HG03571 (cell line): ENCODE results near the gene PAQR5.
"Not testable (repeated sequence)": the region's sequence is repeated elsewhere in the genome, so short reads cannot be mapped to it uniquely, and the experiment has no call there.

Source experiments
- ATAC-seq: cut with Tn5 transposase; IDR thresholded peaks from one replicate; pipeline ENCODE4 v1.9.1; 2021; ENCODE audit not compliant: unreplicated experiment

PAQR5 gene

GRCh38 chr15:69314736-69315135 lies 16.0 kb downstream of the PAQR5 start:
- no peak for ATAC-seq

DNA sequence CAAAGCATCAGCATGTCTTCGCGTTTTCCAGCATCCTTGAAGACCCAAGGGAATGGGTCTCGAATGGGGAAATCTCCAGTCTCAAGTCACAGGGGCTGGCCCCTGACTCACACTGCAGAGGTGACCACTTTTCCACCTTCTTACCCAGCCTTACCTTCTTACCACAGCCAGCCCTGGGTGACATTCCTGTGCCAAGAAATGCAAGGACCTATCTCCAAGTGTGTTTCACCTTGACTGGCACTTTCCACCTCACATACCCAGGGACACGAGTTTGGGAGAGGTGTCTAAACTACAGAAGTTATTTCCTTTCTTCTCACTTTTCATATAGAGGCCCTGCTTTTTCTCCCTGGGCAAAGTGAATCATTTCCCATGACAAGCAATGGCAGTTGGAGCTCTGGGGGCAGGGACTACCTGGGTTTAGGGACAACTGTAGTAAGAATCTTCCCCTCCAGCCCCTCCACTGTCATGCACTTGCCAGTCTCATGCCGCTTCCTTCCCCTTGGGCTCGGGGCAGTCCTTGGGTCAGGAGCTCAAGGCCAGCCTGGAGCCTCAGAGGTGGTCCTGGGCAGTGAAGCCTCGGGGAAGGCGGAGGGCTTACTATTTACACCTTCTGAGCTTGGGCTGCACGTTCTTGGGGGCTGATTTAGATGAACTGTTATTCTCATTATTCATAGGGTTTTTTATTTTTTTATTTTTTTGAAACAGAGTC lies 16.8 kb downstream of the PAQR5 start:
- ATAC-seq, result no peak

DNA sequence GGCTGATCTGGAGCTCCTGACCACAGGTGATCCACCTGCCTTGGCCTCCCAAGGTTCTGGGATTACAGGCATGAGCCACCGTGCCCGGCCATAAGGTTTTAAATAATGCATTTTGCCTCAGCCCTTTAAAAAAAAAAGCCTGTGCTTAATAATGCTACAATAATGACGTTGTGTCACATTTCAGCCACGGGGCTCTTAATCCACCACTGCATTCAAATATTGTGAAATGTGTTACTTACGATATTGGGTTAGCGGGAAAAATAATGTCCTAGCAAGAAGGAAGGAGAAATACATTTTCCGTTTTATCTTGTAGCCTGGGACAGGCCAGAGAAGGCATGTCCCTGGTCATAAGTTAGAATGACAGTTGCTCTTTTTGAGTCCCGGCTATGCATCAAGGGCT lies 17.6 kb downstream of the PAQR5 start:
- no peak for ATAC-seq

DNA sequence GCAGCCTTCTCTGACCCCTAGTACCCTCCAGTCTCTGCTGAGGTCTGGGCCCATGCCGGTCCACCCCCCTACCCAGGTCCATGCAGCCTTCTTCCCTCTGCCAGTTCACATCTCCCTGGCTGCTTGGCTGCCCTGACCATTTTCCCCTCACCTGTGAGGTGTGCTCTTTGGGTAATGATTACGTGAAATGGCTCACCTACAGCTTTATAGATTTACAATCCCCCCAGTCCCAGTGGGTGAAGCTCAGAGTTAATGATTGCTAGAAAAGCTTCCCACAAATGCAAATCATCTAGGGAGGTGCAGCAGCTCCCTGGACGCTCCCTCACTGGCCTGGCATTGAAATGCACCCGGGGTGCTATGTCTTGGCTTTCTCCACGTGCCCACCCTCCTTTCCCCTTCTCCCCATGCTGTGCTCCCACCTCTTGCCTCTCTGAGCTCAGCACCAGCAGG lies 18.7 kb downstream of the PAQR5 start:
- no peak for ATAC-seq

DNA sequence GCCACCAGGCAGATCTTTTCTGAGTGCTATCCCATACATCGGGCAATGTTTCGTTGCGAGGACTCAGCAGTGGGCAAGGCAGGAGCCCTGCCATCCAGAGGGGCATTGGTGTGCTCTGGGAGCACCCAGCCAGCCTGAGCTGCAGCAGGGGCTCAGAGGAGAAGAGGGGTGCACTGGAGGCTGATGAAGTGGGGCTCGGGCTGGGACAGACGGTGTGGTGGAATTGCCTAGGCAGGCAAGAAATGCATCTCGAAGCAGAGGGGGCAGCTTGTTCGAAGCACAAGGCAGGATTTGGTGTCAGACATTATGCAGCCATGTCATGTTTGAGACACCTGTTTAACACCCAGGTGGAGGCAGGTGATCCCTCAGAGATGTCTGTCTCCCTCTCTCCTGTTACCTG lies 19.3 kb downstream of the PAQR5 start:
- no peak for ATAC-seq

DNA sequence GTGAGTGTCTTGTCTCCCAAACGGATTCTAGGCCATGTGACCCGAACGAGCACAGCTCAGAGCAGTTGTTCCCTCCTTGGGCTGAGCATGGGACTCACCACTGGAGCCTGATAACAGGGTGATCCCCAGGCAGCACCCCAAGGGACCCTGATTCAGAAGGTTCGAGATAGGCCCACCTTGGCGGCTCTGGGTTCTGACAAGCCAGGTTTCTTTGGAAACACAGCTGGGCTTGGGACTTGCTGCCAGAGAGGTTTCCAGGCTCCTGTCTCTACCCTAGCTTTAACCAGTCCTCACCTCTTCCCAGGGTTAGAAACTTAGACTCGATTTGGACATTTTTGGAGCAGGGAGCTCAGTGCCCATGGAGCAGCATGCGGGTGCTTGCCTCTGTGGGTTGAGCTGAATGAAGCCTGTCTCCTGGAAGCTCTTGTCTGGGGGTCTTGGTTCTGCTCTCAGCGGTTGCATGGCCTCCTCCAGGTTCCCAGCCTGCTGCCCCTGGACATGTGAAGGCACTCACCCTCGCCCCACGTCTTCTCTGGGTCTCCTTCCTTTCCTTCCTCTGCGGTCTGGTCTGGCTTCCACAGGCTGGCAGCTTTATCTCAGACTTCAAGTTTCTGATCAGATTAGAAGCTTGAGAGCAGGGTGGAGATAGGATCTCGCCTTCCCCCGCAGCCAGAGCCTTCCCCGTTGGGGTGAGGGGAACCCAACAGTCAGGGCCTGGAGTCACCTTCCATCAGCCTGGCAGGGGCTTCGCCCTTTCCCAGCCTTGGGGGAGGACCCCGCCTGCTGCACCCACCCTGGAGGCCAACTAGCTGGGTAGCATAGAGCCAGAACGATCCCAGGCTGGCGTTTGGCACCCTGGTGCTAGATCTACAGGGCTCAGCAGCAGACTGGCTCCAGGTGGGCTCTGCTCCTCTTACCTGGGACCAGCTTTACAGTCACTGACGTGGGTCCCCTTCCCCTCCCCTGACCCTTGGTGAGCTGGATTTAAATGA lies 21.0 kb downstream of the PAQR5 start:
- ATAC-seq, result no peak

GRCh38 chr15:69320977-69321554 lies 22.4 kb downstream of the PAQR5 start:
- ATAC-seq, result no peak

DNA sequence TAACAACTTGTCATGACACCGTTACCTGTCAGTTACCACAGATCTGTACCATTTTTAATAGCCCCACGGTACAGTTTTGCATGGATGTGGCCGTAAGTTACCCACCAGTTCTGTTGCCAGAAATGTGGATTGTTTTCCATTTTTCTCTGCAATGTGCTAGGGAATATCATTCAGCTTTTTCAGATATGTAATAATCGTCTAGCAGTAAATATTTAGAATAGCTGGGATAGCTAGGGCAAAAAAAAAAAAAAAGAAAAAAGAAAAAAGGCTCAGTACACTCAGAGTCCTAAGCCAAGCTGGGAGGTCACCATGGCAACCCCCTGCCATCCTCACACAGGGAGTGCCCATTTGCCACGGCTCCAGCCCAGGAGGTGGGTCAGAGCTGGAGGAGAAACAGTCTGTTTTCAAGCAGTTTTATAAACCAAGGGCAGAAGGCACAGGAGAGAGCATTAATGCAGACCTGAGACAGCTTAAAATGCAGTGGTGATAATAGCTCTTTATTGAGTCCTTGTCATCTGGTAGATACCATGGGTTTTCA lies 25.2 kb downstream of the PAQR5 start:
- no peak for ATAC-seq

DNA sequence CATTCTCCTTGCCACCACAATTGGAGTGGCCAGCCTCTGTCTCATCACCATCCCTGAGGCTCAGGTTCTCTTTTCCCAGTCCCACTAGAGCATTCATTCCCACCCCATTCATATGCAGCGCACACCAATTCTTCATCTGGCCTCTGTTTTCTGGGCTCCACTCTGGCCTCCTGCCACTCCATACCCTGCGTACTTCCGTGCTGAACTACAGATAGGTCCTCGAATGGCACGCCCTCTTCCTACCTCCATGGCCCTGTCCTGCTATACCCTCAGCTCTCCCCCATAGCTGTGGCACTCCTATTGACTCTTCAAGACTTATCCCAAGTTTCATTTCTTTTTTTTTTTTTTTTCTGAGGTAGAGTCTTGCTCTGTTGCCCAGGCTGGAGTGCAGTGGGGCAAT lies 25.9 kb downstream of the PAQR5 start:
- no peak for ATAC-seq

DNA sequence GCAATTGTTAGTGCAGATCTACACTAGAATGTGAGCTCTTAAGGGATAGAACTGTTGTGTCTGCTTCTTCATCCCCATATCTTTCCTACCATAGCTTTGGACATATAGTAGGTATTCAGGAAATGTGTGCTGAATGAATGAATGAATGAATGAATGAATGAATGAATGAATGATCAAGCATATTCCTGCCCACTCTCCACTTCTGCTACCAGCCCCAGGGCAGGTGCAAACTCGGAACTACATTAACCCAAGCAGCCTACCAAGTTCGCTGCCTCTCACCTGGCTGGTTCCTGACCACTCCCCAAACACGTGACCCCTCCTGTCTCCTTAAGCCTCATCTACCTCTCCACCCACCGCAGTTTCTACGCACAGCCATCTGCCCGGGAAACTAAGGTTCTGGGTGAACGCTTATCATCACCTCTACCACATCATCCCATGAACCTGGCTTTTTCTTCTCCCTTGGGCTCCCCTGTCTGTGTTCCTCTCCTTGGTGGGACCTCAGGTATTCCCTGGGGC lies 26.8 kb downstream of the PAQR5 start:
- ATAC-seq, result no peak

- ATAC-seq, result no peak
Measured at GRCh38 chr15:69328080-69328479, 29.4 kb downstream of the PAQR5 start.

DNA sequence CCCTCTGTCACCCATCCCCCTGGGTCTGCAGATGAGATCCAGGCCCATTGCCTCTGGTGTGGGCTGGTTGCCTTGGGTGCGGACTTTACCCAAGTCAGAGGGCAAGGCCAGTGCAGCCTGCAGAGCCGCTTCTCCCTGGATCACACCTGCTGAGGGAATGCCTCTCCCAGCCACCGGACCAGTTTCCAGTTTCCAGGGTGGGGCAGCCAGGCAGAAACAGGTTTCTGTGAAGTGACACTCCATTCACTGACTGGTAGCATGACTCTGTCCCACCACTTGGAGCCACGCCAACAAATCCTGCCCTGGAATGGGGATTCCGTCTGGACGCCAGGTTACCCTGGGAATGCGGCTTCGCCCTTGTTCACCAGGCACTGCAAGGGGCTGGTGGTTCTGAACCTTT lies 30.0 kb downstream of the PAQR5 start:
- no peak for ATAC-seq

DNA sequence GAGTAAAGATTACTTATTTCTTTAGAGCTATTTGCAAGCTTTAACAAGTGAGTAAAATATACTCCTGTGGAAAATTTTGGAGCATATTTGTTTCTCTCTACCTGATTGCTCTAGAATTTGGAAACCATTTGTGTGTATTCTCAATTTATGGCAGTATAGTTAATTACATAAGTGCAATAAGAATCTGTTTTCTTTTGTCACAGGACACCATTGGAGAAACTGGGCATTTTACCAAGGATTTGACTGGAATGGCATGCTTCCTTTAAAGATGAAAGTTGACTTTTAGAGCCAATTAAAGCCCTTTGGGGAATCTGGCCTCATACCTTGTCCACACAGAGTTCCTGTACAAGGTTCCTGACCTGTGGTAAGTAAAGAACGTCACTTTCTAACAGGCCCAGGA lies 38.4 kb downstream of the PAQR5 start:
- no peak for ATAC-seq

- no peak for ATAC-seq
Measured at GRCh38 chr15:69338535-69339213, 40.0 kb downstream of the PAQR5 start.

DNA sequence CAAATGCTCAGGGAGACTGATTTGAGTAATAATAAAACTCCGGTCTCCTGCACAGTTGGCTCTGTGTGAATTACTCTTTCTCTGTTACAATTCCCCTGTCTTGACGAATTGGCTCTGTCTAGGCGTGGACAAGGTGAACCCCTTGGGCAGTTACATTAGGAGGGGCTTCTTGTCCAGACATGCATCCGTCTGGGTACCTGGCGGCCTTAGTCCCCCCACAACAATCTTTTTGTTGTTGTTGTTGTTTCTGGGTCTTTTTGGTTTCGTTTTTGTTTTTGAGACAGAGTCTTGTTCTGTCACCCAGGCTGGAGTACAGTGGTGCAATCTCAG lies 40.5 kb downstream of the PAQR5 start:
- not testable (repeated sequence) for ATAC-seq

DNA sequence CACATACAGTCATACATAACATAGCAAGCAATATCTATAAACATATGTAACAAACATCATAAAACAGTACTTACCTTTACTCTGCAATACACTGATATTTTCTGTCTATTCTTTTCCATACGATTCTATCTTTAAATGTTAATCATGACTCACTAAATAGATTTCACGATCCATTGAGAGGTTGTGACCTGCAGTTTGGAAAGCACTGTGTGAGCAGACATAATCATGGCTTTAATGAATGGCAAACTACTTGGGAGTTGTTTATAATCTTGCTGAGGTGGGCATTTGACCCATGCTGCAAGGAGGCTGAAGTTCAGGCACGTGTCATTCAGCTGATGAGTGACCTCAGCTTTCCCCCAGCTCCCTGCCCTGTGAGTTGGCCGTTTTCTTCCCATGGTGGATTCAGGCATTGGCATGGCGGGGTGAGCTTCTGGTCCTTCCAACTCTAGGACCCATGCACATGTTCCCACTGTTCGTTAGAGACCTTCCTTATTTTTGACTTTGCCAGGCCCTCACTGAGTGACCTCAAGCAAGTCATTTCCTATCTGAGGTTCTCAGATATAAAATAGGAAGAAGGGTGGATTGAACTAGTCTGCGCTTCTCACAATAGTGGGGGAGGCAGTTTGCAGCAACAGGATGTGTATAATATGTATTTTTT lies 41.7 kb downstream of the PAQR5 start:
- ATAC-seq, result no peak

- ATAC-seq, result no peak
Measured at GRCh38 chr15:69341356-69341755, 42.6 kb downstream of the PAQR5 start.

DNA sequence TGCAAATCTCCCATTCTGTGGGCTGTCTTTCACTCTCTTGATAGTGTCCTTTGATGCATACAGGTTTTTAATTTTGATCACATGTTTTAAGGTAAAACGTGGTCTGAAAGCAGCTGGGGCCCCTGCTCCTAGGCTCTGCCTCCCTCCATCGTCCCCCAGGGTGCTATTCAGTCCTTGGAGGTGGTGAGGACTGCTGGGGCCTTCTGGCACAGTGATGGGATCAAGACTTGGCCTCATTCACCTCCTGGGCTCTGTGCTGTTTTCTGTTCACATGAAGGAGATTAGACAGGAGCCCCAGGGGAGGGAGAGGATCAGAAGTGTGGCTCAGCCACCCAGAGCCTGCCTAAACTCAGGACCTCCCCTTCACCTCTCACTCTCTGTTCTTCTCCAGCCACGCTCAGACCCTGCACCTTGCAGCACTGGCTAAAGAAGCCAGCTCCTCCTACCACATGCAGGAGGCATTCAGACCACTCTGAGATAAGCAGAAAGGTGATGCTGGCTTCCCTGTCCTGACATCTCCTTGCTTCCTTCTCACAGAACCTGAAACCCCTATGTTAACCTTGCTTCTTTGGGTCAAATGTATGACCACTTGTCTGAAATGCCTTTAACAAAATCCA lies 43.9 kb downstream of the PAQR5 start:
- no peak for ATAC-seq

DNA sequence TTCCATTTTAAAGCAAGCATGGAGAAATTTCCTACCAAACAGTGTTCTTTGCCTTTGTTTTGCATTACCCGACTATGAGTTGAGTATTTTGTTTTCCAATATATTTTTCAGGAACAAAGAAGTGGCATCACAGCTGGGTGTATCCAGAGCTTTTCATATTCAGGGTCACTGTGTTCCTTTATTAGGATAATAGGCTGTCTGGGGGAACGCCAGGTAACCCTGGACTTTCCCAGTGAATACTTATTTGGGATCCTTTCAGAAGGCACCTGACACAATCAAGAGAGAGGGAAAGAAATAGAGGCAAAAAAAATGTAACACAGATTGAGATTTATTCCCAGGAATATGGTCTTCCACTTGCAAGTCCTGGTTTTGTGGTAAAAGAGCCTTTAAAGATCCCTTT lies 44.4 kb downstream of the PAQR5 start:
- ATAC-seq, result no peak

GRCh38 chr15:69344238-69344637 lies 45.5 kb downstream of the PAQR5 start:
- ATAC-seq, result no peak
